Measurements from ENCODE around the gene NR6A1.

DNA sequence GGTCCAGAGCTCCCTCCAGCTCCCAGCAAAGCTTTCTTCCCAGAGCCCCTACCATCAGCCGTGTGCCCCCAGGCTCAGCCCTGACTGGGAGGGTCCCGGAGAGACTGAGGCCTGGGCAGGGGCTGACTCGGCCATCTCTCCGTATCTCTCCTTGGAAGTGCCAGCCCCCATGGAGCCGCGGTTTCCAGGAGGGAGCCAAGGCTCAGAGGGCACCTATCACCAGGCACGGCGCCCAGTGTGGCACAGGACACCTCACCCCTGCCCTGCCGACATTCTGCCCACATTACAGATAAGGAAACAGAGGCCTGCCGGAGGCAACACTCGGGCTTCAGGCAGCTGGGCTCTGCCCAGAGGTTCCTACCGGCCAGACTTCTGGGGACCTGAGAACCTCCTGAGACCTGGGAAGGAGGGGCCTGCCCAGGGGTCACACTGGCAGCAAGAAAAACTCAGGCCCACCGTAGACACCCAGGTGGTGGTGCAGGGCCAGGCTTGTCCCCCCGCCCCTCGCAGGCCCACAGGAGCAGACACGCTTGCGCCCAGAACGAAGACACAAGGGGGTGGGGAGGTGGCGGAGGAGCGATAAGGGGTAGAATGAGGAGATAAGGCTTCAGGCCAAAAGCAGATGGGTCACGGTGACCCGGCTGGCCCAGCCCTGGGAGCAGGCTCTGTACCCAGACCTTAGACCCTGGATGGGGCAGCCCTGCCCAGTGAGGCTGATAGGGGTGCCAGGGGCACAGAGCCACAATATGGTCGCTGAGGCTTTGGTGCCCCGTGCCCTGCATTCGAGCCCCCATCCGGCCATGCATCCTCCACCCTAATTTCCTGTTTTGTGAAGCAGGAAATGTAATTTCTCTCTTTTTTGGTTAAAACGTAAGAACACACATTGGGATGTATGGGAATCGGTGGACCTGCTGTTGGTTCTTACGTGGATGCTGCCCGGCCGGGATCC is 275.7 kb downstream of the NR6A1 start:
- TF ChIP-seq, protein P1, sequence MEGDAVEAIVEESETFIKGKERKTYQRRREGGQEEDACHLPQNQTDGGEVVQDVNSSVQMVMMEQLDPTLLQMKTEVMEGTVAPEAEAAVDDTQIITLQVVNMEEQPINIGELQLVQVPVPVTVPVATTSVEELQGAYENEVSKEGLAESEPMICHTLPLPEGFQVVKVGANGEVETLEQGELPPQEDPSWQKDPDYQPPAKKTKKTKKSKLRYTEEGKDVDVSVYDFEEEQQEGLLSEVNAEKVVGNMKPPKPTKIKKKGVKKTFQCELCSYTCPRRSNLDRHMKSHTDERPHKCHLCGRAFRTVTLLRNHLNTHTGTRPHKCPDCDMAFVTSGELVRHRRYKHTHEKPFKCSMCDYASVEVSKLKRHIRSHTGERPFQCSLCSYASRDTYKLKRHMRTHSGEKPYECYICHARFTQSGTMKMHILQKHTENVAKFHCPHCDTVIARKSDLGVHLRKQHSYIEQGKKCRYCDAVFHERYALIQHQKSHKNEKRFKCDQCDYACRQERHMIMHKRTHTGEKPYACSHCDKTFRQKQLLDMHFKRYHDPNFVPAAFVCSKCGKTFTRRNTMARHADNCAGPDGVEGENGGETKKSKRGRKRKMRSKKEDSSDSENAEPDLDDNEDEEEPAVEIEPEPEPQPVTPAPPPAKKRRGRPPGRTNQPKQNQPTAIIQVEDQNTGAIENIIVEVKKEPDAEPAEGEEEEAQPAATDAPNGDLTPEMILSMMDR (IDR thresholded peaks at IDR 0.05; ENCODE audit: insufficient read depth, low read length, poor library complexity, severe bottlenecking) = no peak
- TF ChIP-seq EZH2phosphoT487 (conservative IDR thresholded peaks at IDR 0.05; ENCODE audit: low read length) = no peak
